Right renal cortex interstitium (tissue), 3 donors: ENCODE measurements around the gene CCDC134. TPM values are rescaled to one million over a fixed set of nuclear protein-coding genes. Genes with fewer than 3 reads are reported as not detected.

Experiments used
- DNase-seq, 3 donors: peaks; one replicate each; pipeline ENCODE4 v3.0.0-alpha.2; 2013; ENCODE audit warnings: low read depth in 3 of 3, low spot score in 2 of 3
- polyA plus RNA-seq, 3 donors: library from polyadenylated mRNA; unstranded; fragments of 120-200 nt; gene quantifications; one replicate each; pipeline ENCODE4 v1.2.1, GENCODE V29; 2013; ENCODE audit not compliant: insufficient read length in 3 of 3

Gene CCDC134
- polyA plus RNA-seq, 3 donors, result 7.7 to 9.1 (median 8.1) TPM

DNA sequence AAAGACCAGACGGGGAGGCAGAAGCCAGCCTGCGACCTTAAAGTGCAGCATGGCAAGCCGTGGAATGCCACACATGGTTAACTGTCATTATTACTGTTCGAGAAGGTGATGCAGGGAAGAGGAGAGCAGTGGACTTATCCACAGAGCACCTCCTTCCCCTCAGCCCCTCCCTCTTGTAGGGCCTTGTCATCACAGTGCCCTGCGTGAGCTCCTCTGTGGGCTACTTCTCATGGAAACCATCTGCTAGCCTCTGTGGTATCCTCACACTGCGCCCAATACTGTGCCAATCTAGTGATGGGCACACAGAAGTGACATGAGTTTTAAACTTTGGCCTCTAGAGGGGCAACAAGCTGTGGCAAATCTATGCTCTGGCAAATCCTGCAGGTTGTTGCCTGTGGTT lies 18.2 kb upstream of the CCDC134 start:
- no peak for DNase-seq

- DNase-seq, result no peak
These were observed 17.7 kb upstream of the CCDC134 start for GRCh38 chr22:41782751-41783150.

GRCh38 chr22:41787331-41787730 lies 13.1 kb upstream of the CCDC134 start:
- DNase-seq, result no peak

DNA sequence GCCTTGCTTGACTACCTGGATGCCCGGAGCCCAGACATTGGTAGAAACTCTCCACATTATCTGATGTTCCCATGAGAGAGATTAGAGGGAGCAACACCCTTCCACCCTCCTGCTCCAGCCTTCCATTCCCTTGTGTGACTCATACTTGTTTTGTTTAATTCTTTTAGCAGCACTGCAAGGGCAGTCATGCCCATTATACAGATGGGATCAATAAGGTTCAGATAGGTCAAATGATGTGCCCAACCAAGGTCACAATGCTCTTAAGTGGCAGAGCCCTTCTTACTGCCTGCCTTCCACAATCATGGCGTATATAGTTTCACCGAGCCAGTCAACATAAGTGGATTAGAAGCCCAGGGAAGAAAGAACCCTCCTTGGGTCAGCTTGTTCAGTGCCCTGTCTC lies 6.6 kb upstream of the CCDC134 start:
- DNase-seq, result no peak

GRCh38 chr22:41798736-41799135 lies 1.7 kb upstream of the CCDC134 start:
- no peak for DNase-seq

DNA sequence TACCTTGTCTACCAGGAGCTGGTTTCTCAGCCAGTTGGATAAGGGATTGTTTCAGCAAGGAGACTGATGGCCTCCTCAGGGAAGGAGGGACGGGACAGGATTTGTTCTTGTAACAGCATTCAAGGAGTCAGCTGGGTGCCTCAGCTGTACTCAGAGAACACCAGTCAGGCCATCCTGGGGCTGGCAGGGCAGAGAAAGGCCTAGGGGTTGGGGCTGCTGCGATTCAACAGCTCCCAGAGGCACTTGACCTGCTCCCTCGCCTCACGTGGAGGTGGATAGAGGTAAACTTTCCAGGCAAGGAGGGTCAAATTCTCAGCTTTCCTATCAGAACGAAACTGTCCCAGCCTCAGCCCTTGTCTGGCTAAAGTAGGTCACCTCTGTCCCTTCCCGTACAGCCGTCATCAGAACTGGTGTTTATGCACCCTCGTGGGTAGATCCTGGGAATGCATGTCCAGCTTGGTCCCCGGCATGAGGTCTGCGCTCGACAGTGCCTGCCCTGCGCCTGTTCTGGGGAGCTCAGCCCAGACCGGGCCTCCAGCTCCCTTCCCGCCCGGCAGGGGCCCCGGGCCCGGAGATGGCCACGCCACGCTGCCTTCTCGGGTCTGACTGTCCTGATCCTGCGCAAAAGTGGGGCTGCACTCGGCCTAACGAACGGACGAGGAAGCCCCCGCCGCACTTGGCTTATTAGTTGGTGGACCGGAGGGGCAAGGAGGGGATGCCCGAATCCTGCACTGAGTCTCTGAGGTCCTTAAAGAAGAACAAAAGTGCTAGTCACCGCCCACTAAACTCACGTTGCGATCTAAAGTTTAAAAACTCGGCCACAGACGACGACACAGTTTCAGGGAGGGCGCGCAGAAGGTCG lies 762 bp upstream of the CCDC134 start:
- DNase-seq, result no peak

DNA sequence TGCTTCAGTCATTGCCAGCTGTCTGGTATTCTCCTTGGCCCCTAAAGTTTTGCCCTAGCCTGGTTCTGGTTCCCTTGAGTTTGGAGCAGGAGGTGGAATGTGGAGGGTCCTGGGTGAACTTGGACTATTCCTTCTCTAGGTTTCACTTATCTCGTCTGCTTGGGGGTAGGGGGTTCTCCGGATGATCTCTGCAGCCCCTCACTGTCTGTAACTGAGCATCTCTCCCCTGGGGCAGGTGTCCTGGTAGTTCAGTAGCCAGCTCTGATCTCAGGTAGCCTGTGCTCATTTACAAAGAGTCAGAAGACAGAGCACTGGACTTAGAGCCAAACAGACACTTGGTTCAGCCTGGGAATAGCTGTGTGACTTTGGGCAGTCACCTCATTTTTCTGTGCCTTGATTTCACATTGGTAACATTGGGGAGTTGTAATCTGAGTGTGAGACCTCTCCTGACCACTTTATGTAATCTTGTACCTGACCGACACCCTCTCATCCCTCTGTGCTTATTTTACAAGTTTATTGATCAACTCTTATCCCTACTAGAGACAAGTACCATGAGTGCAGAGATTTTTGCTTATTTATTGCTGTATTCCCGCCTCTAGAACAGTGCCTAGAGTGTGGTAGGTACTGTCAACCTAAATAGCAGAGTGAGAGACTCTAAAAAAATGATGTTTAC lies 804 bp downstream of the CCDC134 start:
- DNase-seq, result no peak

DNA sequence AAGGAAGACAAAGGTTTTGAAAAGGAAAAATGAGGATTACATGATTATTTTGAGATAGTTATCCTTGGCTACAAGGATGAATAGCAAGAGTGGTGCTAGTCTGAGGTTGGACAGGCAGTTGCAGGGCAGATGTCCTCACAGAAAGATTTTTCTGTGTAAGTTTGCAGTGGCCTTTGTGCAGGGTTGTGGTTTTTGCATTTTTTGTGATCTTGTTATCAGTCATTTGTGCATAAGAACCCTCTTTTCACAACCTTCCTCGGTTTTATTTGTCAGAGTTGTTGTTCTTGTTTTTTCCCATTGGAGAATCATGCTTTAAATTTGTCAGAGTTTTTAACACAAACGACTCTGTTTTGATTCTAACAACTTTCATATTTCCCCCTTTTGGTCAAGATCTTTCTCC lies 1.4 kb downstream of the CCDC134 start:
- DNase-seq, result no peak

GRCh38 chr22:41805639-41806038 lies 5.2 kb downstream of the CCDC134 start:
- no peak for DNase-seq

DNA sequence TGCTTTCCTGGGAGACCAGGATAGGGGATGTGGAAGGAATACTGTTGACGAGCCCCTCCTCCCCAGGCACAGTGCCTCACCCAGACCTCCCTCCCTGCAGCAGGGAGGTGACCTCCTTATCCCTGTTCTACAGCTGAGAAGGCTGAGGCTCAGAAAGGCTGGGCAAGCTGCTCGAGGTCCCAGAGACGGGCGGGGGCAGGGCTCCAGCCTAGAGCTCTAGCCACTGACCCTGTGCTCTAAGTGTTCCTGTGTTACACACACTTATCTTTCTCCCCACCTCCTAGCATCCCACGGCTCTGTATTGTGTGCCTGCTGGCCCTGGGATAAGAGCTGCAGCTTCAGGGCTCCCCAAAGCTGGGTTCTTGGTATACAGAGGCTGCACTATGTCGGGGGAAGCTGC lies 7.9 kb downstream of the CCDC134 start:
- no peak for DNase-seq

DNA sequence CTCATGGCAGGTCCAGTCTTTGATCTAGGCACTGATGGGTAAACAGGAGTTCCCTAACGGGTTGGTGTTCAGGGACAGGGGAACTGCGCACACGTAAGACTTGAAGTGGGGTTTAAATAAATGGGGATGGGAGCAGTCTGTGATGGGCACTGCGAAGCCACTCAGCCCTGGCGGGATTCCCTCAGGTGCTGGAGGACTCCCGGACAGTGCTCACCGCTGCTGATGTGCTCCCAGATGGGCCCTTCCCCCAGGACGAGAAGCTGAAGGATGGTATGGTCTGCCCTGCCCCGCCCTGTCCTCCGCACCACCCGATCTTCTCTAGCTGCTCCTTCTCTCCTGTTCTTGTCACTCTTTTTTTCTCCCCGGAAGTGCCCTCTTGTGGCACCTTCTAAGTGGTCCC lies 9.5 kb downstream of the CCDC134 start:
- DNase-seq, result no peak

GRCh38 chr22:41812805-41813545 lies 12.5 kb downstream of the CCDC134 start:
- no peak for DNase-seq

- DNase-seq, result no peak
These were observed 13.4 kb downstream of the CCDC134 start for GRCh38 chr22:41813726-41814410.

DNA sequence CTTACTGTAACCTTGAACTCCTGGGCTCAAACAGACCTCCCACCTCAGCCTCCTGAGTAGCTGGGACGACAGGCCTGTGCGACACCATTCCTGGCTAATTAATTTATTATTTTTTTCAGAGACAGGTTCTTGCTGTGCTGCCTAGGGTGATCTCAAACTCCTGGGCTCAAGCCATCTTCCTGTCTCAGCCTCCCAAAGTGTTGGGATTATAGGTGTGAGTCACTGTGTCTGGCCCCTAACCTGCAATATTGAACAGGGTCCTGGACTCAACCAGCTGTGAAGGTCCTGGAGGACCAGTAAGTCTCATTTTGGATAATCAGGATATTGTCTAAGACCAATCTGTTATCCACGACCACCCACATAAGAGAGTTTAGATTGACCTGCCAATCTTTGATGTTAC lies 15.2 kb downstream of the CCDC134 start:
- no peak for DNase-seq

DNA sequence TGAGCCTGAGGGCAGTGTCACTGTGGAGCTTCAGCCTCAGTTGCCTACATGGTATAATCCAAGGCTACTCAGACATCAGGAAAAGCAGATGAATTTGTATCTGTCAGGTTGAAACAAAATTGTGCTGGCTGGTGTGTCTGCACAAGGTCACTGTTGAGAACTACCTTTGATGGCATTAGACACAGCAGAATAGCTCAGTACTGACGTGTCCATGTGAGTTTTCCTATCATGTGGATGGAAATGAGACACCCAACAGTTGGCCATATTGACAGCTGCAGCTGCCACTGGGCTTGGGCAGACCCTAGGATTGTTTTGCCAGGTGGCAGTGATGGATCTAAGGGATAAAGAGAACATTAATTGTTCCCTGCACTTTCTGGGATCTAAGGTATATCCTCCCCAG lies 15.8 kb downstream of the CCDC134 start:
- DNase-seq, result no peak

DNA sequence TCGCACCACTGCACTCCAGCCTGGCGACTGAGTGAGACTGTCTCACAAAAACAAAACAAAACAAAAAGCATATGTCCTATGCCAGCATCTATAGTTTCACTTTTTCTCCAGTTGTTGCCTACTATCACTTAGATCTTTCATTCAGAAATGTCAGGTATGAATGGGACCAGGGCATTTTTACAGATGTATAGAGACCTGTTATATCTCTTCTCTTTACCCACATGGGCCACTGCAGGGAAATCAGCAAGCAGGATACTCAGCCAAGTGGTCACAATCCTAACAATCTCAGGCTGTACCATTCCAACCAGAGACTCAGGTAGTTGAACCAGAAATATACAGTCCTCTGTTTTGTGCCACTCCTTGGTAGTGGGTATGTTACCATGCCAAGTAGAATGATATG lies 16.4 kb downstream of the CCDC134 start:
- no peak for DNase-seq

DNA sequence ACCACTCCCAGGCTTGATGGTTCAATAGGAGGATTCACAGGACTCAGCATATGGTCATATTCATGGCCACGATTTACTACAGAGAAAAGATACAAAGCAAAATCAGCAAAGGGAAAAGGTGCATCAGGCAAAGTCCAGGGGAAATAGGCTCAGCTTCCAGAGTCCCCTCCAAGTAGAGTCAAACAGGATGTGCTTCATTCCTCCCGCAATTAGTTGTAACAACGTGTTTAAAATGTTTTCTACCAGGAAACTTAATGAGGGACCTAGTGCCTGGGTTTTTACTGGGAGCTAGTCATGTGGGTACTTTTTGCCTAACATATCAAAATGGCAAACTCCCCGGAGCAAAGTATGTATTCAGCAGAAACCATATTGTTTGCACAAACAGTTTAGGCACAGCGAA lies 17.5 kb downstream of the CCDC134 start:
- DNase-seq, result no peak

DNA sequence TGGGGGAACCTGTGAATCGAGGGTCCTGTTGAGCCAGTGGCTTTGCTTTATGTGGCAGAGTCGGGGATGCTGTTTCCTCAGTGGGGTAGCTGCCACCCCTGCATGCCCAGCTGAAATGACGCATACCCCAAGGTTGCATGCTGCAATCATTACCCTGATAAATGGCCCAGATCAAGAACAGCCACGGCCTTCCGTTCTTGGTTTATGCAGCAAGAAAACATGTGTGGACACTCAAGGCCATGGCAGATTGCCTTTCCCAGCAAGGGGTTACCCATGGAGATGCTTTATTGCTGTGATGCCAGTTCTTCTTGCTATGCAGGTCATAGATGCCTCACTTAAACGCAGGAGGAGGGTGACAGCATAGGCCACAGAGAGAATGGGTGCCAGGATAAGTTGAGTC lies 18.1 kb downstream of the CCDC134 start:
- no peak for DNase-seq

- DNase-seq, result no peak
These were observed 18.8 kb downstream of the CCDC134 start for GRCh38 chr22:41819257-41819656.

DNA sequence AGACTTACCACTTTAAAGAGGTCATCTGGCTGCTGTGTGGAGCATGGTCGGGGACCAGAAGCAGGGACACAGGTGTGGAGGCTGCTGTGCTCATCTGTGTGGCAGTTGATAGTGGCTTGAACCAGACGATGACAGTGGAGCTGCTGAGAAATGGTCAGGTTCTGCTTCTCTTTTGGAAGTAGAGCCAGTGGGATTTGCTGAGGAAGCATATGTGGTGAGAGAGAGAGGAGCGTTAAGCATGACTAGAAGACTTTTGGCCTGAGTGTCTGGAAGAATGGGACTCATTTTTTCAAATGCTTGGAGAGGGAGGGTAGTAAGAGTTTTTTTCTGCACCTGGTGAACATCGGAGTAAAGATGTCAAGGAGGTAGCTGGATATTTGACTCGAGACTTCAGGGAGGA lies 20.0 kb downstream of the CCDC134 start:
- DNase-seq, result no peak
